AG09309 (cell line): ENCODE results near the gene WNT10A.

Experiments used
- DNase-seq: peaks from one replicate; pipeline ENCODE4 v3.0.0-alpha.2; 2010; ENCODE audit warnings: low read depth
- H3K4me3 ChIP-seq: 2 replicates; pipeline ENCODE4 v1.5.1; 2011; ENCODE audit warnings: mild to moderate bottlenecking, low read depth, low read length, moderate library complexity; ENCODE audit not compliant: control insufficient read depth
- CTCF ChIP-seq: IDR thresholded peaks from 2 replicates; pipeline ENCODE4 v1.5.1; 2011; ENCODE audit warnings: mild to moderate bottlenecking, low read depth, low read length, inconsistent platforms; ENCODE audit not compliant: insufficient read depth, control insufficient read depth; ENCODE audit errors: missing control alignments

Gene WNT10A

GRCh38 chr2:218852911-218853667, 27.6 kb upstream of the WNT10A start:
- peak; percentile 77 for TF ChIP-seq CTCF
- no peak overlapping the region for H3K4me3 ChIP-seq
- DNase-seq = no peak

- no peak for DNase-seq
- no peak for TF ChIP-seq CTCF
- no peak overlapping the region for H3K4me3 ChIP-seq
These were observed 26.9 kb upstream of the WNT10A start for GRCh38 chr2:218853766-218854165.

- no peak for DNase-seq
- no peak for TF ChIP-seq CTCF
- no peak overlapping the region for H3K4me3 ChIP-seq
These were observed 25.8 kb upstream of the WNT10A start for GRCh38 chr2:218854860-218855259.

GRCh38 chr2:218855305-218856166, 25.1 kb upstream of the WNT10A start:
- no peak for TF ChIP-seq CTCF
- H3K4me3 ChIP-seq = no peak overlapping the region
- DNase-seq = no peak

- H3K4me3 ChIP-seq = no peak overlapping the region
- no peak for DNase-seq
These were observed 24.3 kb upstream of the WNT10A start for GRCh38 chr2:218856167-218856895.

GRCh38 chr2:218856896-218857243, 23.8 kb upstream of the WNT10A start:
- H3K4me3 ChIP-seq = no peak overlapping the region
- DNase-seq = no peak
- TF ChIP-seq CTCF = no peak

More at GRCh38 chr2:218856167-218856895, 24.3 kb upstream of the WNT10A start:
- TF ChIP-seq CTCF = no peak
